Esophagus mucosa (tissue), 1 donor: ENCODE measurements around the gene JOSD2. TPM values are rescaled to one million over a fixed set of nuclear protein-coding genes. Genes with fewer than 3 reads are reported as not detected.

ENCODE experiments used
- ATAC-seq: fragments of 200-7000 bp; cut with Tn5 transposase; one replicate; pipeline ENCODE4 v1.9.1; 2020
- total RNA-seq: library from RNA; stranded (reverse); gene quantifications from one replicate; pipeline ENCODE4 v1.2.4, GENCODE V29; 2023
- donor health status: DM: yes; HTN: yes; CAD: no.

Gene JOSD2
- total RNA-seq, 1 donor from 2014 or later, result 38.4 TPM

- no peak for ATAC-seq
These were observed 2.2 kb upstream of the JOSD2 start for GRCh38 chr19:50512999-50513745.

GRCh38 chr19:50512112-50512998 is 1.4 kb upstream of the JOSD2 start:
- ATAC-seq, result no peak

GRCh38 chr19:50510700-50511068 is 307 bp downstream of the JOSD2 start:
- ATAC-seq, result peak; percentile 4

- no peak for ATAC-seq
These were observed 795 bp downstream of the JOSD2 start for GRCh38 chr19:50510121-50510670.

- ATAC-seq, result no peak
These were observed 1.6 kb downstream of the JOSD2 start for GRCh38 chr19:50509366-50509765.

GRCh38 chr19:50508843-50509190 is 2.2 kb downstream of the JOSD2 start:
- ATAC-seq, result no peak

- ATAC-seq, result no peak
These were observed 3.6 kb downstream of the JOSD2 start for GRCh38 chr19:50507376-50507775.

- no peak for ATAC-seq
These were observed 4.3 kb downstream of the JOSD2 start for GRCh38 chr19:50506700-50507099.

- ATAC-seq, result no peak
These were observed 5.0 kb downstream of the JOSD2 start for GRCh38 chr19:50505856-50506611.

- ATAC-seq, result peak; percentile 19
These were observed 9.2 kb downstream of the JOSD2 start for GRCh38 chr19:50501568-50502475.

- ATAC-seq, result no peak
These were observed 9.8 kb downstream of the JOSD2 start for GRCh38 chr19:50501186-50501567.

- no peak for ATAC-seq
These were observed 10.2 kb downstream of the JOSD2 start for GRCh38 chr19:50500753-50501151.

GRCh38 chr19:50500060-50500752 is 10.8 kb downstream of the JOSD2 start:
- peak; percentile 23 for ATAC-seq

- no peak for ATAC-seq
These were observed 12.6 kb downstream of the JOSD2 start for GRCh38 chr19:50498219-50499056.

- no peak for ATAC-seq
These were observed 14.0 kb downstream of the JOSD2 start for GRCh38 chr19:50497022-50497405.

- no peak for ATAC-seq
These were observed 14.6 kb downstream of the JOSD2 start for GRCh38 chr19:50496189-50497021.

- ATAC-seq, result no peak
These were observed 15.9 kb downstream of the JOSD2 start for GRCh38 chr19:50495020-50495531.

- ATAC-seq, result no peak
These were observed 16.6 kb downstream of the JOSD2 start for GRCh38 chr19:50494186-50495019.
